Endothelial cell of umbilical vein (primary cell): Measurements from ENCODE around the gene FES. TPM values are rescaled to one million over a fixed set of nuclear protein-coding genes. Genes with fewer than 3 reads are reported as not detected.

Experiments used
- BruUV-seq: library from RNA; stranded (reverse); fragments of 400-500 nt; replicated peaks from 2 replicates; lab custom pipeline; 2021; lab: Mats Ljungman, UMichigan
- CTCF ChIA-PET: fragments of 300-600, 350-600 bp; sonication (Branson Sonifier 250); formaldehyde crosslinking; loops from one replicate; lab custom pipeline; 2021; ENCODE audit warnings: antibody characterized with exemption, inconsistent platforms; lab: Charles Lee
- POLR2A ChIA-PET: fragments of 300-600, 350-600 bp; sonication (Branson Sonifier 250); formaldehyde crosslinking; loops from one replicate; lab custom pipeline; 2021; ENCODE audit warnings: antibody characterized with exemption, inconsistent platforms; lab: Charles Lee
- DNase-seq: peaks from one replicate; pipeline ENCODE4 v3.0.0-alpha.2; 2011; ENCODE audit warnings: low read depth, low spot score
- FAIRE-seq: peaks from 2 replicates; lab custom pipeline; 2011; peaks lifted over from hg19 to GRCh38; lab: Jason Lieb, UNC
- H2AFZ ChIP-seq: 2 replicates; pipeline ENCODE4 v1.6.0; 2012; ENCODE audit warnings: low read depth, low read length, control low read depth, inconsistent platforms
- H3K27ac ChIP-seq: 2 replicates; pipeline ENCODE4 v1.5.1; 2011; ENCODE audit warnings: low read depth, mild to moderate bottlenecking, control low read depth, low read length, moderate library complexity; ENCODE audit not compliant: insufficient read depth
- H3K27me3 ChIP-seq, 2 experiments: 2 replicates each; pipeline versions ENCODE4 v1.6.0 to v1.6.1; 2011; ENCODE audit warnings: low read length in 2 of 2, mixed read lengths in 1 of 2; ENCODE audit not compliant: control insufficient read depth in 2 of 2, insufficient read depth in 2 of 2
- H3K36me3 ChIP-seq, 2 experiments: 2 replicates in 1 of 2; 3 replicates in 1 of 2; pipeline ENCODE4 v1.5.1; 2011; ENCODE audit warnings: low read length in 2 of 2, mild to moderate bottlenecking in 1 of 2, moderate library complexity in 1 of 2; ENCODE audit not compliant: control insufficient read depth in 2 of 2, insufficient read depth in 2 of 2; ENCODE audit errors: extremely low read depth in 1 of 2
- H3K4me1 ChIP-seq: 3 replicates; pipeline ENCODE4 v1.5.1; 2011; ENCODE audit warnings: mild to moderate bottlenecking, low read length; ENCODE audit not compliant: control insufficient read depth, insufficient read depth; ENCODE audit errors: extremely low read depth
- H3K4me2 ChIP-seq: 2 replicates; pipeline ENCODE4 v1.6.1; 2011; ENCODE audit warnings: low read length, control low read depth, mixed read lengths; ENCODE audit not compliant: insufficient read depth
- H3K4me3 ChIP-seq, 3 experiments: fragments of 200-600 bp in 1 of 3; sonication (generic), shearing (Covaris generic) in 1 of 3; replicated peaks in 1 of 3; 2 replicates each; pipeline ENCODE4 v1.5.1; 2011 to 2016; ENCODE audit warnings: control low read depth in 3 of 3, low read length in 3 of 3, mild to moderate bottlenecking in 2 of 3, inconsistent platforms in 1 of 3, low read depth in 1 of 3, moderate library complexity in 1 of 3; ENCODE audit not compliant: insufficient read depth in 1 of 3
- H3K79me2 ChIP-seq: 2 replicates; pipeline ENCODE4 v1.6.0; 2012; ENCODE audit warnings: low read length, inconsistent platforms; ENCODE audit not compliant: control insufficient read depth, insufficient read depth
- H3K9ac ChIP-seq: replicated peaks from 2 replicates; pipeline ENCODE3; 2011; ENCODE audit warnings: low read length, control low read depth; ENCODE audit not compliant: insufficient read depth; ENCODE audit errors: extremely low read depth
- H3K9me1 ChIP-seq: replicated peaks from 3 replicates; pipeline ENCODE4 v1.6.0; 2011; ENCODE audit warnings: mild to moderate bottlenecking, low read length; ENCODE audit not compliant: control insufficient read depth, insufficient read depth; ENCODE audit errors: extremely low read depth
- H3K9me3 ChIP-seq: replicated peaks from 2 replicates; pipeline ENCODE4 v1.5.1; 2012; ENCODE audit warnings: low read length, inconsistent platforms; ENCODE audit not compliant: control insufficient read depth, insufficient read depth
- H4K20me1 ChIP-seq: replicated peaks from 2 replicates; pipeline ENCODE3; 2011; ENCODE audit warnings: mild to moderate bottlenecking, low read length; ENCODE audit not compliant: control insufficient read depth, insufficient read depth; ENCODE audit errors: extremely low read depth
- EZH2 ChIP-seq: IDR thresholded peaks from 2 replicates; pipeline ENCODE4 v1.6.1; 2012; ENCODE audit warnings: borderline replicate concordance, low read depth, mild to moderate bottlenecking, moderate library complexity, low read length, inconsistent platforms; ENCODE audit not compliant: severe bottlenecking
- FOS ChIP-seq: IDR thresholded peaks from 2 replicates; pipeline ENCODE4 v1.6.1; 2011; ENCODE audit warnings: mild to moderate bottlenecking, low read length, moderate library complexity, borderline replicate concordance; ENCODE audit not compliant: insufficient read depth
- GATA2 ChIP-seq: IDR thresholded peaks from 2 replicates; pipeline ENCODE4 v1.7.0; 2011; ENCODE audit warnings: low read depth, mild to moderate bottlenecking, moderate library complexity, mixed read lengths, low read length; ENCODE audit not compliant: insufficient read length, insufficient read depth
- JUN ChIP-seq: IDR thresholded peaks from 2 replicates; pipeline ENCODE4 v1.6.1; 2011; ENCODE audit warnings: borderline replicate concordance, low read depth; ENCODE audit not compliant: insufficient read length, insufficient read depth
- MAX ChIP-seq: IDR thresholded peaks from 2 replicates; pipeline ENCODE4 v1.6.1; 2011; ENCODE audit not compliant: insufficient read depth, insufficient read length
- MYC ChIP-seq: IDR thresholded peaks from one replicate; pipeline ENCODE4 v1.6.1; 2011; ENCODE audit warnings: mild to moderate bottlenecking, low read depth, low read length
- POLR2A ChIP-seq: IDR thresholded peaks from 2 replicates; pipeline ENCODE4 v1.6.1; 2012; ENCODE audit warnings: low read depth, mild to moderate bottlenecking, control low read depth, low read length
- POLR2AphosphoS5 ChIP-seq: IDR thresholded peaks from 2 replicates; pipeline ENCODE4 v1.6.1; 2012; ENCODE audit warnings: low read depth, mild to moderate bottlenecking, control low read depth, low read length, moderate library complexity; ENCODE audit not compliant: insufficient read depth
- dilution Hi-C: fragments of 300-500 bp; cut with MboI; formaldehyde crosslinking; loops from one replicate; pipeline ENCODE4 v1.15.0; 2019; ENCODE audit warnings: low sequenced_read_pairs; ENCODE audit not compliant: extremely low pct_ligation_motif_present
- intact Hi-C: fragments of 100-400 bp; cut with micrococcal nuclease; formaldehyde crosslinking; loops from one replicate; pipeline ENCODE4 v1.10.0; 2022
- polyA plus RNA-seq, 4 experiments: library from polyadenylated mRNA; depleted of rRNA in 3 of 4; stranded (reverse) in 3 of 4; unstranded in 1 of 4; fragments of >200 nt; gene quantifications; 2 replicates each; pipeline versions ENCODE4 v1.2.1 to v1.2.3, GENCODE V29; 2011 to 2012; ENCODE audit warnings: missing spikeins in 1 of 4
- total RNA-seq: library from RNA; stranded (reverse); gene quantifications from 2 replicates; pipeline ENCODE4 v1.2.3, GENCODE V29; 2021
- TF ChIP-seq, protein P1 (sequence below), 2 donors: IDR thresholded peaks; 1 replicate in 1 of 2; 2 replicates in 1 of 2; pipeline ENCODE4 v1.5.1; 2011; ENCODE audit warnings: low read length in 2 of 2, mild to moderate bottlenecking in 2 of 2, moderate library complexity in 2 of 2, control low read depth in 1 of 2, inconsistent platforms in 1 of 2, low read depth in 1 of 2; ENCODE audit not compliant: insufficient read depth in 1 of 2; ENCODE audit errors: extremely low read depth in 1 of 2

Gene FES
- total and polyA plus RNA-seq, 2 donors (not counting 3 experiments of a cell fraction or from before 2014, with no cell fraction given), result 41.5 to 58.1 TPM

- Histone ChIP-seq H3K9ac (no peak overlapping the region), H2AFZ (no peak overlapping the region), H3K27me3 (no peaks in the 10 kb centered on the region), H3K9me1 (no peaks in the 10 kb centered on the region), H3K27ac (no peak overlapping the region), H3K4me1 (peaks cover 24% of the 10 kb centered on the region), H3K4me3 (no peak overlapping the region), H4K20me1 (no peaks in the 10 kb centered on the region), H3K36me3 (peaks cover 3 to 37% of the 10 kb centered on the region in 2 experiments), H3K79me2 (peaks cover 15% of the 10 kb centered on the region), H3K4me2 (no peak overlapping the region), H3K9me3 (no peaks in the 10 kb centered on the region)
- TF ChIP-seq MAX, result no peak
- no peak for TF ChIP-seq MYC
- no peak for TF ChIP-seq EZH2
- TF ChIP-seq FOS, result no peak
- TF ChIP-seq, protein P1, sequence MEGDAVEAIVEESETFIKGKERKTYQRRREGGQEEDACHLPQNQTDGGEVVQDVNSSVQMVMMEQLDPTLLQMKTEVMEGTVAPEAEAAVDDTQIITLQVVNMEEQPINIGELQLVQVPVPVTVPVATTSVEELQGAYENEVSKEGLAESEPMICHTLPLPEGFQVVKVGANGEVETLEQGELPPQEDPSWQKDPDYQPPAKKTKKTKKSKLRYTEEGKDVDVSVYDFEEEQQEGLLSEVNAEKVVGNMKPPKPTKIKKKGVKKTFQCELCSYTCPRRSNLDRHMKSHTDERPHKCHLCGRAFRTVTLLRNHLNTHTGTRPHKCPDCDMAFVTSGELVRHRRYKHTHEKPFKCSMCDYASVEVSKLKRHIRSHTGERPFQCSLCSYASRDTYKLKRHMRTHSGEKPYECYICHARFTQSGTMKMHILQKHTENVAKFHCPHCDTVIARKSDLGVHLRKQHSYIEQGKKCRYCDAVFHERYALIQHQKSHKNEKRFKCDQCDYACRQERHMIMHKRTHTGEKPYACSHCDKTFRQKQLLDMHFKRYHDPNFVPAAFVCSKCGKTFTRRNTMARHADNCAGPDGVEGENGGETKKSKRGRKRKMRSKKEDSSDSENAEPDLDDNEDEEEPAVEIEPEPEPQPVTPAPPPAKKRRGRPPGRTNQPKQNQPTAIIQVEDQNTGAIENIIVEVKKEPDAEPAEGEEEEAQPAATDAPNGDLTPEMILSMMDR (IDR thresholded peaks at IDR 0.05; ENCODE audit: extremely low read depth in 1 of 2, insufficient read depth in 1 of 2, low read depth in 1 of 2, low read length in 2 of 2), result no peak
- TF ChIP-seq POLR2AphosphoS5, result no peak
- no peak for TF ChIP-seq JUN
- no peak for TF ChIP-seq GATA2
- no peak for TF ChIP-seq POLR2A
- FAIRE-seq, result no peak
- POLR2A ChIA-PET, result interaction anchor here (2.1 kb wide), 1 partner anchor 12 kb away, joined by 5 read pairs; no protein-coding TSS in a partner anchor
- intact Hi-C loops, result loop anchor here (10.0 kb wide), 1 partner anchor 348 kb away; no protein-coding TSS in a partner anchor
- DNase-seq, result no peak
- TSS peak; percentile 25 for BruUV-seq
- CTCF ChIA-PET, result interaction anchor here (3.9 kb wide), 1 partner anchor 234 kb away, joined by 237 read pairs; no protein-coding TSS in a partner anchor
- dilution Hi-C loops, result no loop called here
Measured at GRCh38 chr15:90882781-90883525, 1.4 kb upstream of the FES start.
